HCT116 (cell line): Measurements from ENCODE around the gene PNRC2.

Source experiments
- CTCF ChIP-seq, 3 experiments: fragments of 200-600 bp in 1 of 3; sonication (generic) in 1 of 3; IDR thresholded peaks in 2 of 3; conservative IDR thresholded peaks in 1 of 3; 2 replicates each; pipeline ENCODE4 v1.5.1; 2012 to 2017; ENCODE audit warnings: low read depth in 2 of 3, low read length in 2 of 3, antibody characterized with exemption in 1 of 3, borderline replicate concordance in 1 of 3, control low read depth in 1 of 3, mild to moderate bottlenecking in 1 of 3, mixed read lengths in 1 of 3, mixed run types in 1 of 3, moderate library complexity in 1 of 3; ENCODE audit not compliant: insufficient read depth in 1 of 3
- EGR1 ChIP-seq: IDR thresholded peaks from 2 replicates; pipeline ENCODE4 v1.6.1; 2012; ENCODE audit warnings: low read depth
- EZH2 ChIP-seq: fragments of 200-600 bp; sonication (generic); IDR thresholded peaks from 2 replicates; pipeline ENCODE4 v1.6.1; 2017; ENCODE audit warnings: antibody characterized with exemption, mixed run types
- EZH2phosphoT487 ChIP-seq: fragments of 200-600 bp; IDR thresholded peaks from 2 replicates; pipeline ENCODE4 v1.6.1; 2018; ENCODE audit warnings: antibody characterized with exemption, borderline replicate concordance
- JUND ChIP-seq: IDR thresholded peaks from 2 replicates; pipeline ENCODE4 v1.6.1; 2012
- POLR2A ChIP-seq: IDR thresholded peaks from 2 replicates; pipeline ENCODE4 v1.7.0; 2011; ENCODE audit warnings: borderline replicate concordance; ENCODE audit not compliant: insufficient read depth, insufficient read length; ENCODE audit errors: extremely low read depth
- RAD21 ChIP-seq: IDR thresholded peaks from 2 replicates; pipeline ENCODE4 v1.6.1; 2012; ENCODE audit warnings: low read depth, mild to moderate bottlenecking
- REST ChIP-seq: IDR thresholded peaks from 2 replicates; pipeline ENCODE4 v1.6.1; 2012; ENCODE audit warnings: low read depth
- SIN3A ChIP-seq: IDR thresholded peaks from 2 replicates; pipeline ENCODE4 v1.6.1; 2012; ENCODE audit warnings: low read depth
- SRF ChIP-seq: IDR thresholded peaks from 2 replicates; pipeline ENCODE4 v1.6.1; 2012; ENCODE audit warnings: low read depth
- TCF7L2 ChIP-seq: IDR thresholded peaks from 2 replicates; pipeline ENCODE4 v1.7.0; 2011; ENCODE audit warnings: borderline replicate concordance, inconsistent platforms; ENCODE audit not compliant: insufficient read depth, insufficient read length; ENCODE audit errors: extremely low read depth
- YY1 ChIP-seq: IDR thresholded peaks from 2 replicates; pipeline ENCODE4 v1.6.1; 2011; ENCODE audit warnings: low read length, low read depth, moderate library complexity, mild to moderate bottlenecking; ENCODE audit not compliant: insufficient replicate concordance; ENCODE audit errors: extremely low read depth
- ZFX ChIP-seq: fragments of 450-650 bp; IDR thresholded peaks from 2 replicates; pipeline ENCODE4 v1.6.1; 2017

- TF ChIP-seq JUND (no peak), TCF7L2 (no peak), CTCF (IDR thresholded peaks at IDR 0.05 in 2 of 3, conservative IDR thresholded peaks at IDR 0.05 in 1 of 3; ENCODE audit: borderline replicate concordance in 1 of 3, insufficient read depth in 1 of 3, low read depth in 2 of 3, low read length in 2 of 3) (no peak), ZFX (no peak), POLR2A (no peak), EZH2 (no peak), SIN3A (no peak), EZH2phosphoT487 (no peak), RAD21 (no peak), SRF (no peak), REST (no peak), YY1 (no peak), EGR1 (no peak)
Observed at GRCh38 chr1:23999156-23999671, 39.6 kb downstream of the PNRC2 start.
